Astrocyte of the spinal cord (primary cell): ENCODE data around the gene LOXL3.
A peak's percentile ranks its signal among the peaks of the same experiment; 100 is the strongest.
"Not testable (repeated sequence)": the region's sequence is repeated elsewhere in the genome, so short reads cannot be mapped to it uniquely, and the experiment has no call there.

Source experiments
- DNase-seq: peaks from one replicate; pipeline ENCODE4 v3.0.0; 2011; ENCODE audit warnings: low read depth, low spot score
- H3K4me3 ChIP-seq: 2 replicates; pipeline ENCODE4 v1.5.1; 2011; ENCODE audit warnings: low read depth, mild to moderate bottlenecking, low read length, moderate library complexity
- in situ Hi-C: cut with HindIII; loops from 2 replicates; pipeline ENCODE4 v1.10.0; 2017; ENCODE audit warnings: low sequenced_read_pairs
- TF ChIP-seq, protein P1 (sequence below): IDR thresholded peaks from 2 replicates; pipeline ENCODE4 v1.5.1; 2012; ENCODE audit warnings: low read depth, mild to moderate bottlenecking, low read length, inconsistent platforms

Gene LOXL3

DNA sequence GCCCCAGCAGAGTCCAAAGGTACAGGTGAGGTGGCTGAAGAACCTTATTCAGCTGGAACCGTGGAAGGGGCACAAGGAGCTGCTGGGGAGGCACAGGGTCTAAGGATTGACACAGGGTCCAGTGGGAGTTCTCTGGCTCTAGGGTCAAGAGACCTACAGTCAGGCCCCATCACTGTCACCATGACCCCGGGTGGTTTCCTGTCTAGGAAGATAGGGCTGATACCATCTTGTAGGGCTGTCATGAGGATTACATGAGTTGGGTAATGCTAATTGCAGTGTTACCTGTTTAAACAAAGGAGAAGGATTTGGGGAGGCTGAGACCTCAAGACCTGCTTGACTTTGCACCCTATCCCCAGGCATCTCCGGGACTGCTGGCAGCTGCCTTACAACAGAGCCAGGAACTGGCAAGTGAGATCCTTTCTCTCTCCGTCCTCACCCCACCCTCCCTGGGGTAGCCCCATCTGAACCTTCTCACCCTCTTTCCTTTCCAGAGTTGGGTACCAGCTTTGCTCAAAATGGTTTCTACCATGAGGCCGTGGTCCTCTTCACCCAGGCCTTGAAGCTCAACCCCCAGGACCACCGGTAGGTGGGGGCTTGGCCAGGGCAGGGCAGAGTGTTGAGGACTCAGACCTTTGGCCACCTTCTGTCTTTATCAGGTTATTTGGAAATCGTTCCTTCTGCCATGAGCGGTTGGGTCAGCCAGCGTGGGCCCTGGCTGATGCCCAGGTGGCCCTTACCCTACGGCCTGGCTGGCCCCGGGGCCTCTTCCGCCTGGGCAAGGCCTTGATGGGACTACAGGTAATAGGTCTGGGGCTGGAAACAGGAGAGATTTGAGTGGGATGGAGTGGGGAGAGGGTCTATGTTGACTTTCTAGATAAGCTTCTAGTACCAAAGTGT, 61.8 kb downstream of the LOXL3 start:
- no peak for DNase-seq
- H3K4me3 ChIP-seq, result no peak overlapping the region
- TF ChIP-seq, protein P1, sequence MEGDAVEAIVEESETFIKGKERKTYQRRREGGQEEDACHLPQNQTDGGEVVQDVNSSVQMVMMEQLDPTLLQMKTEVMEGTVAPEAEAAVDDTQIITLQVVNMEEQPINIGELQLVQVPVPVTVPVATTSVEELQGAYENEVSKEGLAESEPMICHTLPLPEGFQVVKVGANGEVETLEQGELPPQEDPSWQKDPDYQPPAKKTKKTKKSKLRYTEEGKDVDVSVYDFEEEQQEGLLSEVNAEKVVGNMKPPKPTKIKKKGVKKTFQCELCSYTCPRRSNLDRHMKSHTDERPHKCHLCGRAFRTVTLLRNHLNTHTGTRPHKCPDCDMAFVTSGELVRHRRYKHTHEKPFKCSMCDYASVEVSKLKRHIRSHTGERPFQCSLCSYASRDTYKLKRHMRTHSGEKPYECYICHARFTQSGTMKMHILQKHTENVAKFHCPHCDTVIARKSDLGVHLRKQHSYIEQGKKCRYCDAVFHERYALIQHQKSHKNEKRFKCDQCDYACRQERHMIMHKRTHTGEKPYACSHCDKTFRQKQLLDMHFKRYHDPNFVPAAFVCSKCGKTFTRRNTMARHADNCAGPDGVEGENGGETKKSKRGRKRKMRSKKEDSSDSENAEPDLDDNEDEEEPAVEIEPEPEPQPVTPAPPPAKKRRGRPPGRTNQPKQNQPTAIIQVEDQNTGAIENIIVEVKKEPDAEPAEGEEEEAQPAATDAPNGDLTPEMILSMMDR, result no peak
- in situ Hi-C loops, result no loop called here

DNA sequence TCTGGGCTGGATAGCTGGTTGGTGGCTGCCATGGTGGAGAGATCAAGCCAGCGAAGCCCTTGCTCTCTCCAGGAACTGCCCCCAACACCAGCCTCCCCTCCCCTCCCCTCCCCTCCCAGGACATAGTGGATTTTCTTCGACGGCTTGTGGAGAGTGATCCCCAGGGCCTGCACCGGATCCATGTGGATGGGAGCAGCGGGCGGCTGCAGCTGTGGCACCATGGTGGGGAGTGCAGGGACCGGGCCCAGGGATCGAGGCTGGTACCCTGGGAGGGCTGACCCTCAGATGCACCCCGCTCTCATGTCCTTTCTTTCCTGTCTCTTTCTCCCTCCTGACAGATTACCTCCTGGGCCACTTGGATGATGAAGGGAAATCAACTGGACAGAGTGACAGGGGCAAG, 63.8 kb downstream of the LOXL3 start:
- in situ Hi-C loops, result no loop called here
- no peak overlapping the region for H3K4me3 ChIP-seq
- no peak for DNase-seq
- TF ChIP-seq, protein P1, result no peak

DNA sequence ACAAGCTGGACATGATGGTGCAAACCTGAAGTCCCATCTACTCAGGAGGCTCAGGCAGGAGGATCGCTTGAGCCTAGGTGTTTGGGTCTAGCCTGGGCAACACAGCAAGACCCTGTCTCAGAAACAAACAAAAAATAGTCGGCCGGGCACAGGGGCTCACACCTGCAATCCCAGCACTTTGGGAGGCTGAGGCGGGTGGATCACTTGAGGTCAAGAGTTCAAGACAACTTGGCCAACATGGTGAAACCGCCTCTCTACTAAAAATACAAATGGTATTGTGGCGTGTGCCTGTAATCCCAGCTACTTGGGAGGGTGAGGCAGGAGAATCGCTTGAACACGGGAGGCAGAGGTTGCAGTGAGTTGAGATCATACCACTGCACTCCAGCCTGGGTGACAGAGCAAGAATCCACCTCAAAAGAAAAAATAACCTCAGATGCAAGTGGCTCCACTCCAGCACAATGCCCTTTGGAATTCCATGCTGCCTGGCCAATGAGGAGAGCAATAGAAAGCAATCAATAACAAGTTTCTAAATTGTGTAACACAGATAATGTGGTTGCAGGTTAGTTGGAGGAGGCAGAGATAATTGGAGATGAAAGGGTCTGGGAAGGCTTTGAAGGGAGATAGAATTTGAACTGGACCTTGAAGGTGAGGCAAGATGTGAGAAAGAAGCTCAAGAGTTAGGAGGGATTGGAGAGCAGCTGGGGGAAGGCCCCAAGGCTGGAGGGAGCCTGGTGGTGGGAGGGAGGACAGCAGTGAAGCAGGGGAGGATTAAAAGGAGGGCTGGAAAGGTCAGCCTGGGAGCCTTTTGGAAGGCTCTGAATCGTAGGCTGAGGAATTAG, 64.9 kb downstream of the LOXL3 start:
- no peak for DNase-seq
- H3K4me3 ChIP-seq, result no peak overlapping the region
- TF ChIP-seq, protein P1, result no peak
- in situ Hi-C loops, result no loop called here

DNA sequence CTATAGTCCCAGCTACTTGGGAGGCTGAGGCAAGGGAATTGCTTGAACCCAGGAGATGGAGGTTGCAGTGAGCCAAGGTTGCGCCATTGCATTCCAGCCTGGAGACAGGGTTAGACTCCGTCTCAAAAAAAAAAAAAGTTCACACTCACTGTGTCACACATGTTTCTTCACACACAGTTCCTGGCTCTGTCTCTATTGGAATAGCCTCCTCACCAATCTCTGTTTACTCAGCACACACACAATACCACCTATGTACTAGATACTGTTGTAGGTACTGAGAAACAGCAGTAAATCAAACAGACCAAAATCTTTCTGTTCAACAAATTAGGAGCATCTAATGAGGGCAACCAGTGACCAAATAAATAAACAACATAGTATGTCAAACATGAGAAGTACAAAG, 67.6 kb downstream of the LOXL3 start:
- TF ChIP-seq, protein P1, result no peak
- no peak overlapping the region for H3K4me3 ChIP-seq
- DNase-seq, result no peak
- in situ Hi-C loops, result no loop called here

DNA sequence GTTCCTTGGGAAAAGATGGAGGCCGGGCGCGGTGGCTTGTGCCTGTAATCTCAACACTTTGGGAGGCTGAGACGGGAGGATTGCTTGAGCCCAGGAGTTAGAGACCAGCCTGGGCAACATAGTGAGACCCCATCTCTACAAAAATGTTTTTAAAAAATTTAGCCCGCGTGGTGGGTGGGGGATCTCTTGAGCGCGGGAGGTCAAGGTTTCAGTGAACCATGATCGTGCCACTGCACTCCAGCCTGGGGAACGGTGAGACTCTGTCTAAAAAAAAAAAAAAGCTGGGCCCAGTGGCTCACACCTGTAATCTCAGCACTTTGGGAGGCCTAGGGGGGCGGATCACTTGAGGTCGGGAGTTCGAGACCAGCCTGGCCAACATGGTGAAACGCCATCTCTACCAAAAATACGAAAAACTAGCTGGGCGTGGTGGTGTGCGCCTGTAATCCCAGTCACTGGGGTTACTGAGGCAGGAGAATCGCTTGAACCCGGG, 70.0 kb downstream of the LOXL3 start:
- in situ Hi-C loops, DNase-seq: not testable (repeated sequence)
- H3K4me3 ChIP-seq, result peak overlapping the region; percentile 87

DNA sequence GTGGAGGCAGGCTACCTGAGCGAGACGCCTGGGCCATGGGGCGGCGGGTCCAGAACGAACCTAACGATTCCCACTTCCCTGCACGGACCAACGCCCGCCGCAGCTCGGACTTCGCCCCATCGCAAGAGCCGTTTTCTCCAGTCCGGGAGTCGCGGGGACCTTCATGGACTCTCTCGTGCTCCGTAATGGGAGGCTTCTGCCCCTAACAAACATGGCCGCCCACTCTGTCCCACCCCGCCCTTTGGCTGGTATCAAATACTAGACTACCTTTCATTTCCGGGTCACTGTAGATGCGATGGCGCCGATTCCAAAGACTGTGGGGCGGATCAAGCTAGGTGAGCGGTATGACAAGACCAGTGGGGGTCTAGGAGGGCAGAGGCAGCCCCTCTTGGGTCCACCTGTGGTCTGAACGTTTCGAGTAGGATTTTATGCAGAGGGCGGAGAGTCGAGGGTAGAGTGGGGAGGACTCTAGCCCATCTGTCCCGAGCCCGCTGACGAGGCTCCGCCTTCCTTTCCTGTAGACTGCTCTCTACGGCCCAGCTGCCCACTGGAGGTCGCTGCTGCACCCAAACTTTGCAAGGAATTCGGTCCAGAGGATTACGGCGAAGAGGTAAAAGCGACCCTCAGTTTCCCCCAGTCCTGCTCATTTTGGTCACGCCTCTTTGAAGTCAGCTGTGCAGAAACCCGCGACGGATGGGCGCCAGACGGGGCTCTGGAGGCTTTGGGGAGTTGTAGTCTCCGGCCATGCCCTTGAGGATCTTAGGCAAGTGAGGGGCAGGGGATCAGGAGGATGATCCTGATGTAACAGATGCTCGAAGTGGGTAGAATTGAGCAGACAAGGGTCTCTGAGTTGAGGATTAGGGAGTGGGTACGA, 70.7 kb downstream of the LOXL3 start, which contains the start of the genes CCDC142 and TTC31:
Gene CCDC142 (minus strand): TSS at position 198 of the 874 bp plus-strand sequence. CDS start 161 bp downstream, at position 37.
Gene TTC31 (plus strand): TSS at position 281 of the 874 bp plus-strand sequence. CDS start 15 bp downstream, at position 296.
- TF ChIP-seq, protein P1, result peak; percentile 91
- DNase-seq, result peak; percentile 97
- in situ Hi-C loops, result no loop called here
- peak within 1 kb of the TSS; percentile 87 for H3K4me3 ChIP-seq
